ENCODE measurements around the gene SLC6A6.

DNA sequence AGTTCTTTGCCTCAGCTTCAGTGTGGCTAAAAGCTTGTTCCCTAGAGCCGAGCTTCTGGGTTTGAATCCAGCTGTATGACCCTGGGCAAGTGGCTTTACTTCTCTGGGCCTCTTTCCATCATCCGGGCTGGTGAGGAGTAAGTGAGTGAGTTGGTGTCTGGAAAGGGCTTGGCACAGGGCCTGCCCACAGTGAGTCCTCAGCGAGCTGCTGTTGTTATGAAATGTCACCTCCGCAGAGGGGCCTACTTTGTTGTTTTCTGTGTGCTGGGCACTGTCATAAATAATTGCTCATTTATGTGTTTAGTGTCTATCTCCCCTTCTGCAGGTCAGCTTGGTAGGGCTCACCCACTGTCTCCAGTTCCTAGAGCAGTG, 31.7 kb downstream of the SLC6A6 start:
- TF ChIP-seq, protein P1, sequence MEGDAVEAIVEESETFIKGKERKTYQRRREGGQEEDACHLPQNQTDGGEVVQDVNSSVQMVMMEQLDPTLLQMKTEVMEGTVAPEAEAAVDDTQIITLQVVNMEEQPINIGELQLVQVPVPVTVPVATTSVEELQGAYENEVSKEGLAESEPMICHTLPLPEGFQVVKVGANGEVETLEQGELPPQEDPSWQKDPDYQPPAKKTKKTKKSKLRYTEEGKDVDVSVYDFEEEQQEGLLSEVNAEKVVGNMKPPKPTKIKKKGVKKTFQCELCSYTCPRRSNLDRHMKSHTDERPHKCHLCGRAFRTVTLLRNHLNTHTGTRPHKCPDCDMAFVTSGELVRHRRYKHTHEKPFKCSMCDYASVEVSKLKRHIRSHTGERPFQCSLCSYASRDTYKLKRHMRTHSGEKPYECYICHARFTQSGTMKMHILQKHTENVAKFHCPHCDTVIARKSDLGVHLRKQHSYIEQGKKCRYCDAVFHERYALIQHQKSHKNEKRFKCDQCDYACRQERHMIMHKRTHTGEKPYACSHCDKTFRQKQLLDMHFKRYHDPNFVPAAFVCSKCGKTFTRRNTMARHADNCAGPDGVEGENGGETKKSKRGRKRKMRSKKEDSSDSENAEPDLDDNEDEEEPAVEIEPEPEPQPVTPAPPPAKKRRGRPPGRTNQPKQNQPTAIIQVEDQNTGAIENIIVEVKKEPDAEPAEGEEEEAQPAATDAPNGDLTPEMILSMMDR (IDR thresholded peaks at IDR 0.05; ENCODE audit: insufficient read depth, low read length, poor library complexity, severe bottlenecking), result no peak
- no peak for TF ChIP-seq EZH2phosphoT487 (conservative IDR thresholded peaks at IDR 0.05; ENCODE audit: low read length)

Measured in SU-DHL-6 (cell line).